MCF 10A (cell line): ENCODE measurements around the gene OSBP. TPM values are rescaled to one million over a fixed set of nuclear protein-coding genes. Genes with fewer than 3 reads are reported as not detected.
A peak's percentile ranks its signal among the peaks of the same experiment; 100 is the strongest.
"Not testable (repeated sequence)": the region's sequence is repeated elsewhere in the genome, so short reads cannot be mapped to it uniquely, and the experiment has no call there.

Experiments
- BruUV-seq: library from RNA; stranded (reverse); fragments of 400-500 nt; replicated peaks from 2 replicates; lab custom pipeline; 2021; lab: Mats Ljungman, UMichigan
- CTCF ChIA-PET: fragments of 300-600 bp; sonication (Branson Sonifier 250); formaldehyde crosslinking; extraction: SDS; loops from one replicate; lab custom pipeline; 2021; ENCODE audit warnings: antibody characterized with exemption, inconsistent platforms; lab: Yijun Ruan, JAX
- POLR2A ChIA-PET: fragments of 300-600, 350-650 bp; sonication (Branson Sonifier 250); formaldehyde crosslinking; extraction: SDS; loops from one replicate; lab custom pipeline; 2020; ENCODE audit warnings: antibody characterized with exemption, inconsistent platforms; lab: Yijun Ruan, JAX
- DNase-seq: peaks from one replicate; pipeline ENCODE4 v3.0.0-alpha.2; 2018; ENCODE audit not compliant: unreplicated experiment
- H3K27ac Mint-ChIP-seq: one replicate; pipeline ENCODE4 v1.8.0; 2022; ENCODE audit warnings: mild to moderate bottlenecking, low read depth, mixed read lengths; ENCODE audit not compliant: unreplicated experiment
- H3K27me3 Mint-ChIP-seq: one replicate; pipeline ENCODE4 v1.8.0; 2022; ENCODE audit warnings: mixed read lengths; ENCODE audit not compliant: insufficient read depth, unreplicated experiment
- H3K36me3 Mint-ChIP-seq: one replicate; pipeline ENCODE4 v1.8.0; 2022; ENCODE audit warnings: mild to moderate bottlenecking, moderate library complexity, mixed read lengths; ENCODE audit not compliant: insufficient read depth, unreplicated experiment
- H3K4me1 Mint-ChIP-seq: one replicate; pipeline ENCODE4 v1.8.0; 2022; ENCODE audit warnings: mixed read lengths; ENCODE audit not compliant: insufficient read depth, unreplicated experiment
- H3K4me3 Mint-ChIP-seq: one replicate; pipeline ENCODE4 v1.8.0; 2022; ENCODE audit warnings: mild to moderate bottlenecking, moderate library complexity, mixed read lengths; ENCODE audit not compliant: unreplicated experiment
- H3K9me3 Mint-ChIP-seq: one replicate; pipeline ENCODE4 v1.8.0; 2022; ENCODE audit warnings: mixed read lengths; ENCODE audit not compliant: unreplicated experiment
- CTCF ChIP-seq: fragments of 200-600 bp; IDR thresholded peaks from one replicate; pipeline ENCODE4 v1.8.0; 2022; ENCODE audit warnings: antibody characterized with exemption, mild to moderate bottlenecking; ENCODE audit not compliant: unreplicated experiment
- intact Hi-C: fragments of 100-400 bp; cut with micrococcal nuclease; formaldehyde crosslinking; loops from 2 replicates; pipeline ENCODE4 v1.14.1; 2022
- total RNA-seq: library from RNA; stranded (reverse); gene quantifications from 2 replicates; pipeline ENCODE4 v1.2.3, GENCODE V29; 2022

Gene OSBP
- total RNA-seq, 1 experiment from 2014 or later: 76.1 TPM

- no TSS peak for BruUV-seq
- Mint-ChIP-seq H3K27me3 (no peaks in the 10 kb centered on the region), H3K27ac (no peak overlapping the region), H3K36me3 (peaks cover 17% of the 10 kb centered on the region), H3K9me3 (no peaks in the 10 kb centered on the region), H3K4me3 (no peak overlapping the region), H3K4me1 (peaks cover 30% of the 10 kb centered on the region)
- TF ChIP-seq CTCF: no peak
- DNase-seq: no peak
- CTCF ChIA-PET: interaction anchor here (2.8 kb wide), 1 partner anchor 11 kb away, joined by 18 read pairs; no protein-coding TSS in a partner anchor
- POLR2A ChIA-PET: interaction anchor here (1.4 to 5.4 kb wide), 3 partner anchors 13 to 121 kb away, joined by 4 to 73 read pairs (median 47); partner anchors contain the start of genes OSBP and PATL1
- intact Hi-C loops: no loop called here
Observed at GRCh38 chr11:59548309-59548656, 67.3 kb downstream of the OSBP start.

- BruUV-seq, intact Hi-C loops, DNase-seq, H3K27me3 Mint-ChIP-seq, H3K4me3 Mint-ChIP-seq, CTCF ChIA-PET, H3K9me3 Mint-ChIP-seq: not testable (repeated sequence)
- POLR2A ChIA-PET: interaction anchor here (1.4 kb wide), 1 partner anchor 121 kb away, joined by 4 read pairs; the partner anchor contains the start of gene PATL1
- peak overlapping the region; percentile 54 for H3K27ac Mint-ChIP-seq
- H3K4me1 Mint-ChIP-seq: peaks cover 30% of the 10 kb centered on the region
- H3K36me3 Mint-ChIP-seq: peaks cover 17% of the 10 kb centered on the region
Observed at GRCh38 chr11:59547605-59548308, 67.8 kb downstream of the OSBP start.

- TF ChIP-seq CTCF: no peak
- Mint-ChIP-seq H3K27me3 (no peaks in the 10 kb centered on the region), H3K4me3 (no peak overlapping the region), H3K4me1 (peaks cover 25% of the 10 kb centered on the region), H3K36me3 (peaks cover 2% of the 10 kb centered on the region), H3K9me3 (no peaks in the 10 kb centered on the region), H3K27ac (peak overlapping the region; percentile 86)
- DNase-seq: peak; percentile 93
- POLR2A ChIA-PET: no interaction called here
- CTCF ChIA-PET: no interaction called here
- TSS peak; percentile 94 for BruUV-seq
- intact Hi-C loops: no loop called here
Observed at GRCh38 chr11:59545179-59546020, 70.2 kb downstream of the OSBP start.

- no peak for TF ChIP-seq CTCF
- H3K36me3 Mint-ChIP-seq: no peaks in the 10 kb centered on the region
- intact Hi-C loops: no loop called here
- H3K9me3 Mint-ChIP-seq: no peaks in the 10 kb centered on the region
- BruUV-seq: TSS peak; percentile 95
- H3K27me3 Mint-ChIP-seq: no peaks in the 10 kb centered on the region
- peaks cover 25% of the 10 kb centered on the region for H3K4me1 Mint-ChIP-seq
- no peak for DNase-seq
- CTCF ChIA-PET: no interaction called here
- H3K4me3 Mint-ChIP-seq: no peak overlapping the region
- H3K27ac Mint-ChIP-seq: peak overlapping the region; percentile 86
- POLR2A ChIA-PET: no interaction called here
Observed at GRCh38 chr11:59544869-59545178, 70.8 kb downstream of the OSBP start.

GRCh38 chr11:59543713-59544112, 71.9 kb downstream of the OSBP start:
- H3K27ac Mint-ChIP-seq, H3K9me3 Mint-ChIP-seq, H3K36me3 Mint-ChIP-seq, POLR2A ChIA-PET, intact Hi-C loops, H3K4me3 Mint-ChIP-seq, H3K27me3 Mint-ChIP-seq, DNase-seq, BruUV-seq: not testable (repeated sequence)
- H3K4me1 Mint-ChIP-seq: peaks cover 15% of the 10 kb centered on the region
- CTCF ChIA-PET: interaction anchor here (0.6 kb wide), 1 partner anchor 18 kb away, joined by 3 read pairs; no protein-coding TSS in a partner anchor
